ENCODE results near the gene ALDH9A1. TPM values are rescaled to one million over a fixed set of nuclear protein-coding genes. Genes with fewer than 3 reads are reported as not detected.

ALDH9A1 gene
- total and polyA plus RNA-seq, 10 of the 15 experiments (the other 5 are each of a cell fraction or from before 2014, with no cell fraction given) = 25.7 to 106 (median 36.3) TPM

DNA sequence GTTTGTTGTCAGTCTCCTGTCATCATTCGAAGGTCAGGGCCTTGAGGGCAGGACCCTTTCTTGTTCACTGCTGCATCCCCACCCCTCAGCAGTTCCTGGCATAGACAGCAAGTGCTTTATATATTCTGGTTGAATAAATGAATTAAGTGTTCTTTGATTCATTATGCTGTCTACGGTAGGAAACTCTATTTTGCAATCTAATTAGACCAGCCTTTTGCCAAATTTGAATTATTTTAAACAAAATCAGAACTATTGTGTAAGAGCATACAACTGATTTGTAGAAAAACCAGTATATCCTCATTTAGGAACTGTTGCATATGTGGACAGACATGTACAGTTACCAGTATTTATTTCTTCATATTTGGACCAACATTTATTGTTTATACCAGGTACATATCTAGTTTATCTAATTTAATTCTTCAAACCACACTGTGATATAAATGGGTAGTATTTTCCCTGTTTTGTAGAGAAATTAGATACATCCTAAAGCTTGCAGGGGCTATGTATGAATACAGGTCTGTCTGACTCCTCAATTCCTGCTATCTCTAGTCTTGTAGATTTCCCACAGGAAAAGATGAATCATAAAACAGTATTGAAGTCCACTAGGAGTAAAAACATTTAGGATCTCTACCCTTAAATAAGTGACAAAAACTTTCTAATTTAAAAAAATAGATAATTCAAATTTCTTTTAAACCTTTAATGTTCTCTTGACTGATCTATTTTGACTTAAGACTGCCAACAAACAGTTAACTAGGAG lies 57.0 kb downstream of the ALDH9A1 start:
- RAD21 ChIA-PET (ENCODE audit: unreplicated experiment) = interaction anchor here (0.5 kb wide), 1 partner anchor 45 kb away, joined by 3 read pairs; no protein-coding TSS in a partner anchor
- WGBS (ENCODE audit: insufficient coverage, insufficient replicate concordance, low lambda C conversion rate, missing lambda C conversion rate) = 68% methylated on average over 2 of the region's 2 CpGs
- H3K9me3 ChIP-seq (replicated peaks; ENCODE audit: control insufficient read depth, insufficient read depth, low read length) = no peaks in the 10 kb centered on the region
- peaks cover 34% of the 10 kb centered on the region for H3K4me1 ChIP-seq (ENCODE audit: control insufficient read depth, insufficient read depth, low read length)
- no peak overlapping the region for H3K9ac ChIP-seq (ENCODE audit: control insufficient read depth, insufficient read depth, low read length)
- H2AFZ ChIP-seq (ENCODE audit: control insufficient read depth, low read depth, low read length) = no peak overlapping the region
- no peaks in the 10 kb centered on the region; the same call in 1 of the 2 replicates for H3K79me2 ChIP-seq (ENCODE audit: control insufficient read depth, insufficient read depth, low read length)
- FAIRE-seq = no peak
- in situ Hi-C loops (cut with MboI) = no loop called here
- SMC1A ChIA-PET (ENCODE audit: uncharacterized antibody, unreplicated experiment) = no interaction called here
- no TSS peak for BruUV-seq (replicated peaks)
- H3K4me2 ChIP-seq (ENCODE audit: control insufficient read depth, insufficient read depth) = no peak overlapping the region; the same call in 1 of the 2 replicates
- no peak for ATAC-seq
- CTCF ChIA-PET = interaction anchor here (1.2 kb wide), 1 partner anchor 9 kb away, joined by 3 read pairs; no protein-coding TSS in a partner anchor
- H4K20me1 ChIP-seq (ENCODE audit: control insufficient read depth, insufficient read depth) = no peaks in the 10 kb centered on the region
- no peaks in the 10 kb centered on the region for H3K36me3 ChIP-seq (ENCODE audit: control insufficient read depth in 2 of 2, insufficient read depth in 2 of 2, low read length in 1 of 2)
- H3K4me3 ChIP-seq = no peak overlapping the region
- H3K27me3 ChIP-seq (replicated peaks in 1 of 2; ENCODE audit: control insufficient read depth in 2 of 2, insufficient read depth in 2 of 2, low read length in 1 of 2) = no peaks in the 10 kb centered on the region
- POLR2A ChIA-PET = no interaction called here
- no peak for DNase-seq (ENCODE audit: low read depth, low spot score)
- intact Hi-C loops (cut with micrococcal nuclease; ENCODE audit: unreplicated experiment) = no loop called here
- H3K27ac ChIP-seq (ENCODE audit: control insufficient read depth, insufficient read depth) = no peak overlapping the region
- TF ChIP-seq NFXL1 (IDR thresholded peaks at IDR 0.05; ENCODE audit: borderline replicate concordance) (no peak), ZSCAN29 (IDR thresholded peaks at IDR 0.05) (no peak), HDAC6 (IDR thresholded peaks at IDR 0.05; ENCODE audit: unreplicated experiment) (no peak), BCL11A (IDR thresholded peaks at IDR 0.05; ENCODE audit: low read depth, low read length) (no peak), IRF4 (IDR thresholded peaks at IDR 0.05; ENCODE audit: low read depth, low read length) (no peak), FOS (IDR thresholded peaks at IDR 0.05; ENCODE audit: borderline replicate concordance, extremely low read depth, insufficient read length) (no peak), SPI1 (IDR thresholded peaks at IDR 0.05; ENCODE audit: borderline replicate concordance, insufficient read depth, low read depth, low read length) (no peak), CREB1 (IDR thresholded peaks at IDR 0.05; ENCODE audit: low read depth) (no peak), ZNF592 (IDR thresholded peaks at IDR 0.05) (no peak), CHD2 (IDR thresholded peaks at IDR 0.05; ENCODE audit: borderline replicate concordance, low read depth, low read length) (no peak), SIN3A (IDR thresholded peaks at IDR 0.05; ENCODE audit: low read depth, low read length) (no peak), RAD51 (IDR thresholded peaks at IDR 0.05) (no peak)
- TF ChIP-seq, protein P1, sequence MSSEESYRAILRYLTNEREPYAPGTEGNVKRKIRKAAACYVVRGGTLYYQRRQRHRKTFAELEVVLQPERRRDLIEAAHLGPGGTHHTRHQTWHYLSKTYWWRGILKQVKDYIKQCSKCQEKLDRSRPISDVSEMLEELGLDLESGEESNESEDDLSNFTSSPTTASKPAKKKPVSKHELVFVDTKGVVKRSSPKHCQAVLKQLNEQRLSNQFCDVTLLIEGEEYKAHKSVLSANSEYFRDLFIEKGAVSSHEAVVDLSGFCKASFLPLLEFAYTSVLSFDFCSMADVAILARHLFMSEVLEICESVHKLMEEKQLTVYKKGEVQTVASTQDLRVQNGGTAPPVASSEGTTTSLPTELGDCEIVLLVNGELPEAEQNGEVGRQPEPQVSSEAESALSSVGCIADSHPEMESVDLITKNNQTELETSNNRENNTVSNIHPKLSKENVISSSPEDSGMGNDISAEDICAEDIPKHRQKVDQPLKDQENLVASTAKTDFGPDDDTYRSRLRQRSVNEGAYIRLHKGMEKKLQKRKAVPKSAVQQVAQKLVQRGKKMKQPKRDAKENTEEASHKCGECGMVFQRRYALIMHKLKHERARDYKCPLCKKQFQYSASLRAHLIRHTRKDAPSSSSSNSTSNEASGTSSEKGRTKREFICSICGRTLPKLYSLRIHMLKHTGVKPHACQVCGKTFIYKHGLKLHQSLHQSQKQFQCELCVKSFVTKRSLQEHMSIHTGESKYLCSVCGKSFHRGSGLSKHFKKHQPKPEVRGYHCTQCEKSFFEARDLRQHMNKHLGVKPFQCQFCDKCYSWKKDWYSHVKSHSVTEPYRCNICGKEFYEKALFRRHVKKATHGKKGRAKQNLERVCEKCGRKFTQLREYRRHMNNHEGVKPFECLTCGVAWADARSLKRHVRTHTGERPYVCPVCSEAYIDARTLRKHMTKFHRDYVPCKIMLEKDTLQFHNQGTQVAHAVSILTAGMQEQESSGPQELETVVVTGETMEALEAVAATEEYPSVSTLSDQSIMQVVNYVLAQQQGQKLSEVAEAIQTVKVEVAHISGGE (CRISPR knock-in tag; IDR thresholded peaks at IDR 0.05) = no peak
- TF ChIP-seq, protein P2, sequence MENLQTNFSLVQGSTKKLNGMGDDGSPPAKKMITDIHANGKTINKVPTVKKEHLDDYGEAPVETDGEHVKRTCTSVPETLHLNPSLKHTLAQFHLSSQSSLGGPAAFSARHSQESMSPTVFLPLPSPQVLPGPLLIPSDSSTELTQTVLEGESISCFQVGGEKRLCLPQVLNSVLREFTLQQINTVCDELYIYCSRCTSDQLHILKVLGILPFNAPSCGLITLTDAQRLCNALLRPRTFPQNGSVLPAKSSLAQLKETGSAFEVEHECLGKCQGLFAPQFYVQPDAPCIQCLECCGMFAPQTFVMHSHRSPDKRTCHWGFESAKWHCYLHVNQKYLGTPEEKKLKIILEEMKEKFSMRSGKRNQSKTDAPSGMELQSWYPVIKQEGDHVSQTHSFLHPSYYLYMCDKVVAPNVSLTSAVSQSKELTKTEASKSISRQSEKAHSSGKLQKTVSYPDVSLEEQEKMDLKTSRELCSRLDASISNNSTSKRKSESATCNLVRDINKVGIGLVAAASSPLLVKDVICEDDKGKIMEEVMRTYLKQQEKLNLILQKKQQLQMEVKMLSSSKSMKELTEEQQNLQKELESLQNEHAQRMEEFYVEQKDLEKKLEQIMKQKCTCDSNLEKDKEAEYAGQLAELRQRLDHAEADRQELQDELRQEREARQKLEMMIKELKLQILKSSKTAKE (IDR thresholded peaks at IDR 0.05; ENCODE audit: low read depth, poor library complexity, severe bottlenecking) = no peak

Measured in GM12878 (cell line).